Measurements from ENCODE around the gene KCNIP2.

Gene KCNIP2

DNA sequence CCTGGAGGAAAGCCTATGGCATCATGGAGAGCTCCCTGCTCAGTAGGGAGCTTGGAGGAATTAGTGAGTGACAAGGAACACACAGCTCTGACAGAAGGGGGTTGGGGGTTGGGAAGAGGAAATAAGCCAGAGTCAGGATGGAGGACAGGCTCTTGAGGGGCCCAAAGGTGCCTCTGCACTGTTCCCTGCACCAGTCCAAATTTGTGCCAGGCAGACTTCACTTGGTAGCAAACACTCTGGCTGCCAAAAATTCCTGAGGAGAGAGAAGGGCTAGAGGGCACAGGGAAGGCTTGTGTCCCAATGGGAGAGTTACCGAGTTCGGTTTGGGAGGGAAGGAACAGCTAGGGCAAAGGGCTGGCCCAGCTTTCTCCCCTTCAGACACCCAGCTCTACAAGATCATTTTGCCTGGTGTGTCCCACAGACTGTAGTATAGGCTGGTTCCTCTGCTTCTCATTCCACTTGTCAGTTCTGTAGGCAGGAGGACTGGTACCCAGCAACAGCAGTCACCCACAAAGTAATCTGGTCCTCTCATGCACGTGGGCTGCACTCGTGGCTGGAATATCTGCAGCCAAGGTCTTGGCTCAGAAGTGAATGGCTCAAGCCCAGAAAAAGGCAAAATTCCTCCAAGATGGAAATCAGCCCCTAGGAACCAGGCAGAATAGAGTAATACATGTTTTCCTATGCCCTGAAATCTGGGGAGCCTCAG, 8.0 kb upstream of the KCNIP2 start:
- FAIRE-seq = no peak

DNA sequence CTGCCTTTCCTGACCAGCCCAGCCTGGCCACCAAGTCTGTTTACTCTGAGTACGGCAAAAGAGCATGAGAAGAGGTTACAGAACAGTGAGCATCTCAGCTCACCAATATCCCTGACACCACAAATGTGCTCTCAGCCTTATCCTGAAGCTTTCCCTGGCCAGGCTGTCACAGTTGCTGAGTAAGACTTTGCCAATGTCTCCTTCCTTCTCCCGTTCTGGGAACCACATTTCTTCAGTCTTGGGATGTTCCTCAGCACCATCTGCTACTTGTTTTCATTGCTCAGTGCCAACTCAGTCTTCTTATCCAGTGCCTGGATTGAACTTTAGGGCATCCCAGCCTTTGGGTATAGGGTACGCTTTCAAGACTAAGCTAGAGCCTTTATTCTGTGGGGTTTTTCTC, 7.1 kb upstream of the KCNIP2 start:
- FAIRE-seq = no peak
- no peak for DNase-seq (ENCODE audit: low spot score)

More for the DNA sequence above, 8.0 kb upstream of the KCNIP2 start:
- no peak for DNase-seq (ENCODE audit: low spot score)

GRCh38 chr10:101848894-101849351, 5.3 kb upstream of the KCNIP2 start:
- FAIRE-seq (no peak), DNase-seq (ENCODE audit: low spot score) (no peak)

DNA sequence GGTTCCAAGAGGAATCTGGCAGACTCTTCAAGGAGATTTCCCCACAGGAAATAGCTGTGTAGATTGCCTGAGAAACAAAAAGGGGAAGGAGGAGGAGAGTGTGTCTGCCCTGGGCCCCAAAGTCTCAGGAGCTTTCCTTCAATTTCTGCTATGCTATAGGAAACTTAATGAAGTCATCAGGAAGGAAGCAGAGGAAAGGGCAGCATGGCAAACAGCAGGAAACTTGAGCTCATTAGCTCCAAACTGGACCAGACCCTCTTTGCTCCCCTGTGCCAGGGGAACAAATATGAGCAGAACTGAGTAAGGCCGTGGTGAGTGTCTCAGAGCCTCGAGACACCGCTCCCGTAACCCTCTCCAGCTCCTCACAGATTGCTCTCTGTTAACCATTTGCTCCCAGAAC, 4.8 kb upstream of the KCNIP2 start:
- DNase-seq (ENCODE audit: low spot score) (no peak), FAIRE-seq (no peak)

DNA sequence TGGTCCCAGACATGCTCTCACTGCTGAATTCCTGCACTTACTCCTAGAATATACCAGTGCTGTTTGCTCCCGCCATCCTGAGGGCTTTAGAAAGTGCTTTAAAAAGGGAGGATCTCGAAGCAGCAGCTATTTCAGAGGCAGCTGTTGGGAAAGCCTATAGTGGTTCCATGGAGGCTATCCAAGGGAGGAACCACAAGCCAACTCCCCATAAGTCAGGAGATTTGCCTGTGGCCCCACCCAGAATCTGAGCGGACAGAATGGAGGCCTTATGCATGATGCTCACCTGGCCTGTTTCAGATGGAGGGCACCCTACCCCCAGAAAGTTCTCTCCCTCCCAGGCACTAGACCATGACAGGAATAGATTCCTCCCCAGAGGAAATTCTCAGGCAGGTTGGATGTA, 2.3 kb upstream of the KCNIP2 start:
- DNase-seq (ENCODE audit: low spot score) (no peak), FAIRE-seq (no peak)

- DNase-seq (ENCODE audit: low spot score) (no peak), FAIRE-seq (no peak)
These were observed 1.8 kb downstream of the KCNIP2 start for GRCh38 chr10:101841826-101842225.

- DNase-seq (ENCODE audit: low spot score) = peak; percentile 88
- FAIRE-seq = peak; percentile 72
These were observed 2.7 kb downstream of the KCNIP2 start for GRCh38 chr10:101840741-101841453.

- DNase-seq (ENCODE audit: low spot score) (peak; percentile 47), FAIRE-seq (no peak)
These were observed 3.4 kb downstream of the KCNIP2 start for GRCh38 chr10:101840102-101840684.

DNA sequence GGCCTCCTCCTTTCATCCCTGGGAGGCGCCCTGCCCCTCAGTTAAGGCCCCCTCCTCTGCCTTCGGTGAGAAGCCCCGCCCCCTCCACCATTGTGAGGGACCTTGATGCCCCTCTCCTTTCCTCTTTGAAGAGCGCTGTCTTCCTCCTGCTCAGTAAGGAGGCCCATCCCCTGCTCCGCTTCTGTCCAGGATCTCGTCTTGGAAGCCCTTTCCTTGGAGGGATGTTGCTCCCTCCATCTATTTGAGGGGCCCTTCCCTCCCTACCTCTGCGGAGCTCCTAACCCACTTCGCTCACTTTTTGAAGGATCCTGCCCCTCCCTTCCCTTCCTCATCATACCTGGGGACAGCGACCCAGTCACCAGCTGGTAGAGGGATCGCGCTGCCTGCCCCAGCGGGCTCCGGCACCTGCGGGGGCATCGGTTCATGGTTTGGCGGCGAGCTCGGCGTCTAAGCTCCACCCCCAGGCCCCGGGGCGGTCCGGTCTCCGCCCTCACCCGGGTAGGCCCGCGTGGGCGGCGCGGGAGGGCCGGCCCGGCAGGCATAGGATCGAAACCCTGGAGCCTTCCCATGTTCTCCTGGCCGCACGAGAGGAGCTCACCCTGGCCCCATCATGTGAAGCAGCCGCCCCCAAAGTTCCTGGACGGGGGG, 4.1 kb downstream of the KCNIP2 start:
- FAIRE-seq (no peak), DNase-seq (ENCODE audit: low spot score) (peak; percentile 80)

GRCh38 chr10:101839002-101839401, 4.6 kb downstream of the KCNIP2 start:
- FAIRE-seq (no peak), DNase-seq (ENCODE audit: low spot score) (no peak)

DNA sequence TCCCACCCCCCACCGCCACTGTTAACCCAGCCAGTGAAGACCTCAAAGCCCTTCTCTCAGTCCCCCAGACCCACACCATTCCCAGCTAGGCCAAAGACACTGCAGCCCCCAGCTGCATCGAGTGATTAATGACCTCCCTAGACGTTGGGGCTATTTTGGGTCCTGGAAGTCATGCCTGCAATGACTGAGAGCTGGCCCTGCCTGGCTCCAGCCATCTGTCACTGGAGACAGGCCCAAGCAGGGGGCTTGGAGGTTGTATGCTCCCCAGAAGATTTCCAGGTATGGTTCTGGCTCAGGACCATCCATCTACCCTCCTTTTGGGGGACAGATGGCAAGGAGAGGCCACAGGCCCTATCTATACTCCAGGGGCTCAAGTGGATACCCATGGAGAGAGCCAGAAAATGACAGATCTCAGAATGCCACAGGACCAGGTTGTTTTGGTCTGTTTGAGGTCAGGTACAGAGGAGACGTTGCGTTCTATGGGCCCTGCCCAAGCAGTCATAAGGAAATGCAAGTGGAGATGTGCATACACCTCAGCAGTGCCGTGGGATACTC, 5.1 kb downstream of the KCNIP2 start:
- no peak for FAIRE-seq

DNA sequence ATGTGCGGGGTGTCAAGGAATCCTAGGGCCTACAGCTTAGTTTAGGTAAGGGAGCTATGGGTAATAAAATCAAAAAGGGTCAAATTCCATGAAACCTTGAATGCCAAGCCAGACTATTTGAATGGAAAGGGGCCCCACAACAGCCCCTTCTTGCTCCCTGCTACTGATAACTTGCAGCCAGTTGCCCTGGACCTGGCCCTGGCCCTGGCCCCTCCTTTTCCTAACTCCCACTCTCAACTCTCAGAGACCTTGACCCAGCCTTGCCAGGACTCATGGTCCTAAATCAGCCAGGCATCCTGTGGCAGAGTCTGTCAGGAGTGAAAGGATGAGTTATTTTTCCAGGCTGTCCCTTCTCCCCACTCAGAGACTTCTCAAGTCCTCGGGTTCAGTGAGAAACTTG, 5.9 kb downstream of the KCNIP2 start:
- FAIRE-seq (no peak), DNase-seq (ENCODE audit: low spot score) (no peak)

More for the DNA sequence above, 5.1 kb downstream of the KCNIP2 start:
- DNase-seq (ENCODE audit: low spot score) = no peak

DNA sequence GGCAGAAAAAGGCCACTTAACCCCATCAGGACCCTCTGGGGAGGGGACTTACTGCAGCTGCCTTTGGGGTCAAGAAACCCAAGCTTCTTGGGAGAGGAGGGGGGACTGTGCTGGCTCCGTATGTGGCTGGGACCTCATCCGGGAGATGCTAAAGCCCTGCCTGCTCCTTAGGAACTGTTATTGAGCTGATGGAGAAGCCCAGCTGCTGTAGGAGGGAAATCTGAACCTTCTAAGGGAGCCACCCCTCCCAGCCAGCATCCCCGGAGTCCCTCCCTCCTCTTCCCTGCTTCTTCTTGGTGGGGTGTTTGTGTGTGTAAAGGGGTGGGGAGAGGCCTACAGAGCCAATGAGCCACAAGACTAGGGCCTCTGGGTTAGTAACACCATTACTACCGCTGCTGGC, 8.2 kb downstream of the KCNIP2 start:
- no peak for DNase-seq (ENCODE audit: low spot score)

DNA sequence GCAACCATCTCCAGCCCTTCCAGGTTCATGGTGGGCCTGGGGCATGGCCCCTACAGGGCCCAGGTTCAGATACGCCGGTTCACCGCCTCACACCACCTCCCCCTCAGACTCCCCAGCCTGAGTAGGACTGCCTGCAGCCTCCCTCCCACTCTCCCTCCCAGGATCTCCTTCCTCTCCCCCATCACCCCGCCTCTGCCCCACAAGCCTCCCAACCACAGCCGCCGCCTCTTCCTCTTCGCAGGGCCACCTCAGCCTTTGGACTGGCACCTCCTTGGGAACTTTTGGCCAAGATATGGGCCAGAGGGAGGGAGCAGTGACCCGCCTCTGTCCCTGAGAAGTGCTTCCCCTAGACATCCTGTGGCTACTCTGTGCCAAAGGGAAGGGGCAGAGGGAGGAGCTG, 9.3 kb downstream of the KCNIP2 start:
- DNase-seq (ENCODE audit: low spot score) = no peak
- FAIRE-seq = no peak

More for the DNA sequence above, 8.2 kb downstream of the KCNIP2 start:
- no peak for FAIRE-seq

DNA sequence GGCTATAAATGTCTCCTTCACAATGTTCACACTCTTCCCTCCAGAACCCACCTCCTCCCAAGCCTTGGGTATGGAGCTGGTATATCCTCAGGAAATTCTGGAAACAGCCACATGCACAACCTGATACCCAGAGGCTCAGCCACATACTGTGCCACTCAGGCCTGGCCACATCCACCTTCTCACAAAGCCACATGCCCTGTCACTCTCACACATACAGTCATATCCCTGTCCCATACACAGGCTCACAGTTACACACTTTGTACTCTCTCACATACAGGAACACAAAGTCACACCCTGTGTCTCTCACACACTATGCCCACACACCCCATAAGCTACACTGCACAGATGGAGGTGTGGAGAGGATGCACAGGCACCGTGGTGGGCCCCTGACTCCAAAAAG, 10.1 kb downstream of the KCNIP2 start:
- DNase-seq (ENCODE audit: low spot score) (no peak), FAIRE-seq (no peak)

DNA sequence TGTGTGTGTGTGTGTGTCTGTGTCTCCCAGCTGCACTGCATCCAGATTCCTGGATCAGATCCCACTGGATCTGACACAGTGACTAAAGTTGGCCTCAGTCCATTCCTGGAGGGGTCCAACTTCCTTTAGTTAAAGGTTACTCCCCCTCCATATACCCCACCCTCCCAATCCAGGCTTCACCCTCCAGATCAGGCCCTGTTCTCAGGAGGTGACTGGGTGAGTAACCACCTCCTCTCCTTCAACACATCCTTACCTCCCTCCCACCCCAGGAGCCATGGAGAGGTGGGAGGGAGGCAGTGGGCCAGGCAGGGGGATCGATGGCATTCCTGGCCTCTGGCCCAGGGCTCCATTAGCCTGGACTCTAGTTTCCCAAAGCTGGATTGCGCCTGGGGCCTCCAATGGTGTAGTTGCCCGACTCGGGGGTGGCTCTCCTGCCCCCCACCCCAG, 11.3 kb downstream of the KCNIP2 start:
- FAIRE-seq (no peak), DNase-seq (ENCODE audit: low spot score) (no peak)

DNA sequence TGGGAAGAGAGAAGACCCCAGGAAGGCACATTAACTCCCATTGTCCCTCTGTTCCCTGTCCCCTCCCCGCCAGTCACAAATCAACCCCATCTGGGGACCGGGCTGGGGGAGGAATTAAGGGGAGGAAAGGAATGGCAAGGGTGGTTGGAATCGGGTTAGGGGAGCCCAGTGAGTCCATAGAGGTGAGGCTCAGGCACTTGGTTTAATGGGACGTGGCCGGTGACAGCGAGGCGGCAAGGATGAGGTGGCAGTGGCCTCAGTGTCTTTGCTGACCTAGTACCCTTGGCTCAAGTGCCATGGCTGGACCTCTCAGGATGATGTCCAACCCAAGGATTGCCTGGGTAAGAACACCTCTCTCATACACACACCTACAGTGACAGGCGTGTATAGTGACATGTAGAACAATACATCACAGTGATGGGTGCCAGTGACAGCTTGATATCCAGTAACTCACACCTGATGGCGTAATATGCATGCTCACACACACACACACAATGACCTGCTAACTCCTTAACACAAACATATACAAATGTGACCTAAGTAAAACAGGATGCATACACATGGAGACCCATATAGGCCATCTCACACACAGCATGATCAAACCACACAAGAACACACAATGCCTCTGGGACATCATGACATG, 12.3 kb downstream of the KCNIP2 start:
- no peak for FAIRE-seq
- no peak for DNase-seq (ENCODE audit: low spot score)

- FAIRE-seq = peak; percentile 96
These were observed 13.1 kb downstream of the KCNIP2 start for GRCh38 chr10:101830322-101831168.

DNA sequence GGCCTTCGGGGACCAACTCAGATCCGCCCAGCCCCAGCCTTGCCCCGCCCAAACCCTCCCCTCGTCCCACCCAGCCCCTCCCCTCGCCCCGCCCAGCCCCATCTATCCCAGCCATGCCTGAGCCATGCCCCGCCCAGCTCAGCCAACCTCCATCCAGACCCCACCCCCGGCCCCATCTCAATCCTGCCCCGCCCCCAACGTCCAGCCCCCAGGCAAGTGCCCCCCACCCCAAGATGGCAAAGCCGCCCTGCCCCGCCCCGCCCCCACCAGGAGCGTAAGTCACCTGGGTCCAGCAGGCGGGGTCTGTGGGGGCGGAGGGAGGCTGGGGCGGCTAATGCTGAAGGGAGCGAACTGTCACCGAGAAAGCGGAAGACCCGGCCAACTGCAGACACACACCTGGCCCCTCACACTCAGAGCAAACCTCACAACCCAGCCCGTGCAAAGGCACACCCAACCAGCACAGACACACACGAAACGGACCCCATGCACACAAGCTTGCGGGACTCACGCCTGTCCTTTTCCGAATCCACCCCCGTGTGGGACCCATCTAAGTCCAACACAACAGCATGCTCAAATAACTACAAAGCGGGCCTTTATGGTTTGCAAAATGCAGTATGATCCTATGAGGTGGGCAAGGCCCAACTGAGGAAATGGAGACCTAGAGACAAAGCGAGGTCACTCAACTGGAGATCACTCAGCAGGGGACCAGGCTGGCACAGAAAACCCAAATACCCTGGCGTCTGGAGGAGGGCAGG, 13.9 kb downstream of the KCNIP2 start:
- FAIRE-seq (no peak), DNase-seq (ENCODE audit: low spot score) (no peak)

More at GRCh38 chr10:101830322-101831168, 13.1 kb downstream of the KCNIP2 start:
- DNase-seq (ENCODE audit: low spot score) = peak; percentile 39

Data from urothelium cell line (cell line).